Mucosa of descending colon (tissue), 3 donors: ENCODE measurements around the gene PCP2. TPM values are rescaled to one million over a fixed set of nuclear protein-coding genes. Genes with fewer than 3 reads are reported as not detected.

ENCODE experiments used
- ATAC-seq: fragments of 200-7000 bp; cut with Tn5 transposase; one replicate; pipeline ENCODE4 v1.9.1; 2020; ENCODE audit warnings: mild to moderate bottlenecking, moderate library complexity
- DNase-seq, 3 donors: peaks; one replicate each; pipeline ENCODE4 v3.0.0-alpha.2; 2020
- H3K36me3 ChIP-seq: fragments of 200-600 bp; one replicate; pipeline ENCODE4 v1.8.0; 2021; ENCODE audit warnings: low read depth, mild to moderate bottlenecking
- H3K4me1 ChIP-seq: fragments of 200-600 bp; one replicate; pipeline ENCODE4 v1.8.0; 2021; ENCODE audit warnings: low read depth, mild to moderate bottlenecking
- H3K4me3 ChIP-seq: fragments of 200-600 bp; one replicate; pipeline ENCODE4 v1.8.0; 2021; ENCODE audit warnings: mild to moderate bottlenecking
- H3K9me3 ChIP-seq: fragments of 200-600 bp; one replicate; pipeline ENCODE4 v1.8.0; 2021; ENCODE audit warnings: mild to moderate bottlenecking
- intact Hi-C, 2 donors: fragments of 100-400 bp; cut with DNase I in 1 of 2; cut with micrococcal nuclease in 1 of 2; formaldehyde crosslinking; loops; one replicate each; pipeline versions ENCODE4 v1.11.0 to v1.11.1; 2022; cut with DNase I, micrococcal nuclease
- total RNA-seq, 3 donors: library from RNA; stranded (reverse); fragmentation: NEBNext Ultra II Directional in 2 of 3; extraction: Animal tissue kit (Norgen Biotek cat#: 25700) in 2 of 3; gene quantifications; one replicate each; pipeline versions ENCODE4 v1.2.1 to v1.2.4, GENCODE V29; 2021 to 2023
- TF ChIP-seq, protein P1 (sequence below): fragments of 200-600 bp; IDR thresholded peaks from one replicate; pipeline ENCODE4 v1.8.0; 2022; ENCODE audit warnings: antibody characterized with exemption, mild to moderate bottlenecking
- donor health status: DM: no; HTN: no; CAD: no; lungs with moderate emphysema.
- donor health status: DM: no; HTN: no; CAD: no.
- donor health status: DM: no; HTN: yes; CAD: no.

Gene PCP2
- total RNA-seq, 3 donors from 2014 or later = 1.1 TPM; not detected in 2

DNA sequence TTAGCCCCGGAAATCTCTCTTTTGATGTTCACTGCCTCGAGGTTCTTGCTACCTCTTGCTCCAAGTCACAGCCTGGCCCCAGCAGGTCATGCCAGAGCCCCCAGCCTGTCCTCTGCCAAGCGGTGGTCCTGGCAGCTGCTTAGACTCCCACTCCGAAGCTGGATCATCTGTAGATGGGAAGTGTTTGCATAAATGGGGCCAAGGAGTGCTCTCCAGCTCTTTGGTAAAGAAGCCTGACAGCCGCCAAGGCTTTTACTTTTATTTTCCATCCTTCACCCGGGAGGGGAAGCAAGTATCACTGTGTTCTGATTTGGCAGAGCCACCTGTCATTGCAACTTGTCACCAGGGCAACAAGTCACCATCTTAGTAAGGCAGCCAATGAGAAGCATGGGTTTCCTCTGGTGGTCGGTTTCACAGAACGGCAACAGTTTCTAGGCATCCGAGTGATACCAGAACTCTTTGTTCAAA, 24.7 kb upstream of the PCP2 start:
- peak; percentile 63 for ATAC-seq
- H3K4me3 ChIP-seq = no peak overlapping the region

DNA sequence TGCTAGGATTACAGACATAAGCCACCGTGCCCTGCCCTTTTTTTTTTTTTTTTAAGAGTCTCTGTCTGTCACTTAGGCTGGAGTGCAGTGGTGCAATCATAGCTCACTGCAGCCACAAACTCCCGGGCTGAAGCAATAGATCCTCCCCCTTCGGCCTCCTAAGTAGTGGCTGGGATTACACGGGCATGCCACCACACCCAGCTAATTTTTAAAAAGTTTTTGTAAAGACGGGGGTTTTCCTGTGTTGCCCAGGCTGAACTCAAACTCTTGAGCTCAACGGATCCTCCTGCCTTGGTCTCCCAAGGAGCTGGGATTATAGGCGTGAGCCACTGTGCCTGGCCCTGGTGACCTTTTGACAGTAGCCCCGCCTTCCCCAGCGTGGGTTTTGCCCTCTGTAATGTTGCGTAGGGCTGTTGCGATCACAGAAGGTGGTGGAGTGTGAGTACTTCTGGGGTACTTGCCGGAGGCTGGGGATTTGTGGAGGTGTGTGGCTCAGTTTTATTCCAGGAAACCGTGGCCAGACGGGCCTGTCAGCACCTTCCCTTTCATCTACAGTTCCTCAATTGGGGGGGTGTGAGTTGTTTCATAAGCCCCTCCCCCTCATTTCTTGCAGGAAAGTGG, 23.7 kb upstream of the PCP2 start:
- no peaks in the 10 kb centered on the region for H3K36me3 ChIP-seq
- H3K4me1 ChIP-seq = peaks cover 2% of the 10 kb centered on the region
- TF ChIP-seq, protein P1, sequence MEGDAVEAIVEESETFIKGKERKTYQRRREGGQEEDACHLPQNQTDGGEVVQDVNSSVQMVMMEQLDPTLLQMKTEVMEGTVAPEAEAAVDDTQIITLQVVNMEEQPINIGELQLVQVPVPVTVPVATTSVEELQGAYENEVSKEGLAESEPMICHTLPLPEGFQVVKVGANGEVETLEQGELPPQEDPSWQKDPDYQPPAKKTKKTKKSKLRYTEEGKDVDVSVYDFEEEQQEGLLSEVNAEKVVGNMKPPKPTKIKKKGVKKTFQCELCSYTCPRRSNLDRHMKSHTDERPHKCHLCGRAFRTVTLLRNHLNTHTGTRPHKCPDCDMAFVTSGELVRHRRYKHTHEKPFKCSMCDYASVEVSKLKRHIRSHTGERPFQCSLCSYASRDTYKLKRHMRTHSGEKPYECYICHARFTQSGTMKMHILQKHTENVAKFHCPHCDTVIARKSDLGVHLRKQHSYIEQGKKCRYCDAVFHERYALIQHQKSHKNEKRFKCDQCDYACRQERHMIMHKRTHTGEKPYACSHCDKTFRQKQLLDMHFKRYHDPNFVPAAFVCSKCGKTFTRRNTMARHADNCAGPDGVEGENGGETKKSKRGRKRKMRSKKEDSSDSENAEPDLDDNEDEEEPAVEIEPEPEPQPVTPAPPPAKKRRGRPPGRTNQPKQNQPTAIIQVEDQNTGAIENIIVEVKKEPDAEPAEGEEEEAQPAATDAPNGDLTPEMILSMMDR = no peak
- intact Hi-C loops = no loop called here
- no peak overlapping the region for H3K4me3 ChIP-seq
- no peak for DNase-seq
- peak; percentile 16 for ATAC-seq
- no peaks in the 10 kb centered on the region for H3K9me3 ChIP-seq

More for the DNA sequence above, 24.7 kb upstream of the PCP2 start:
- Histone ChIP-seq H3K9me3 (no peaks in the 10 kb centered on the region), H3K4me1 (no peaks in the 10 kb centered on the region), H3K36me3 (no peaks in the 10 kb centered on the region)
- DNase-seq = no peak
- TF ChIP-seq, protein P1 = no peak
- intact Hi-C loops = no loop called here

DNA sequence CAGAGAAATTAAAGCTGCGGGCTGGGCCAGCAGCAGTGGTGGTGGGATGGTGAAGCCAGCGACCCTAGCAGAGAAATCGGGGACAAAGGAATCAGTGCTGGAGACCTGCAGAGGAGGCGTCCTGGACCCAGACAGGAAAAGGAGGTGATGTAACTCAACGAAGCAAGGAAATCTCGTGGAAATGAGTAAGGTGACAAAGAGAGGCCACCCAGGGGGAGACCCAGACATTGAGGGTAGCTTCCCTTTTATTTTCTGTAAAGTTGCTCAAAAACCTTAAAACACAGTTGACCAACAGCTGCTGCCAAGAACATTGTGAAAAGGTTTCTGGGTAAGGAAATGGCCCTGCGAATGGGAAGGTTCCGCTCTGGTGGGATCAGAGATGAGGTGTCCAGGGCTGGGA, 22.1 kb upstream of the PCP2 start:
- no peak overlapping the region for H3K4me3 ChIP-seq
- TF ChIP-seq, protein P1 = no peak
- no peaks in the 10 kb centered on the region for H3K36me3 ChIP-seq
- no peak for ATAC-seq
- no peaks in the 10 kb centered on the region for H3K9me3 ChIP-seq
- intact Hi-C loops = no loop called here
- H3K4me1 ChIP-seq = peaks cover 4% of the 10 kb centered on the region
- DNase-seq = no peak

DNA sequence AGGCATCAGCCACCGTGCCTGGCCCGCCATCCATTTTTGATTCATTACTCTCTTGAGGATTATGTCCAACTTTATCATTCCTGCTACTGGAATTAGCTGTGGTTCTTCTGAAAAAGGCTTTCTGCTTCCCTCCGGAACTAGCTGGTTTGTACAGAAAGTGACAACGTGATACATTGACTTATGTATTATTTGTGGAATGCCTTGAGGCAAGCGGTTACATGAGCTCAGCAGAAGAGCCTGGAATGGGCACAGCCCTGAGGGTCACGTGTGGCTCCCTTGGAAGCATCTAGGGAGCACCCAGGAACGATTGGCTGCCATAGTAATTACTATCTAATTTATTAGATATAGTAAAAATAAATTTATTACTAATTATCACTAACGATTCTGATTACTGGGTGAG, 20.9 kb upstream of the PCP2 start:
- Histone ChIP-seq H3K4me1 (peaks cover 4% of the 10 kb centered on the region), H3K9me3 (no peaks in the 10 kb centered on the region), H3K36me3 (no peaks in the 10 kb centered on the region), H3K4me3 (no peak overlapping the region)
- TF ChIP-seq, protein P1 = no peak
- ATAC-seq (no peak), DNase-seq (no peak)
- intact Hi-C loops = no loop called here

DNA sequence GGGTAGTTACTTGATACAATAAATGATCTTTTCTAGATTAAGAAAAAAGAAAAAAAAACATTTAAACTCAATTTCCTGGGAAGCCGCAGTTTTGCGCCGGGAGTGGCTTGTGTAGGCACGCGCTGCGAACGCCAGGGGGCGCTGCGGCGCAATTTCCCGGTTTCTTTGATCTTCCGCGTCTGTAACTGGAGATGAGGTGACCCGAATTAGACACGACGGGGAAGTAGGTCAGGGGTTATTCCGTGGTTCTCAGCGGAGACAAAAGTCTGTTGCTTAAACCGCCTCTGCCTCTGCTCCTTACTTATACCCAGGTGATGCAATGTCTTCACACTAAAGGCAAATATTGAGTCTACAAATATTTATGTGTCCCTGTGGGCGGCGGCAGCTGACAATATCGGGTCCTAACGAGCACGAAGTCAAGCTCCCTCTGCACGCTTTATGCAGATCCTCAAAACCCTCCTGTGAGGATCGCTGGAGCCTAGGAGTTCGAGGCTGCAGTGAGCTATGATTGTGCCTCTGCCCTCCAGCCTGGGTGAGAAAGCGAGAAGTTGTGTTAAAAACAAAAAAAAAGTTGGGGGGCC, 18.6 kb upstream of the PCP2 start:
- no peaks in the 10 kb centered on the region for H3K36me3 ChIP-seq
- TF ChIP-seq, protein P1 = peak; percentile 99
- no peak overlapping the region for H3K4me3 ChIP-seq
- intact Hi-C loops = no loop called here
- DNase-seq (peak; percentile 87 to 92 (median 87)), ATAC-seq (peak; percentile 93)
- H3K4me1 ChIP-seq = peaks cover 4% of the 10 kb centered on the region
- no peaks in the 10 kb centered on the region for H3K9me3 ChIP-seq
